Ishikawa (cell line): ENCODE measurements around the gene CUBN.

ENCODE experiments used
- CEBPB ChIP-seq: IDR thresholded peaks from 2 replicates; pipeline ENCODE4 v1.6.1; 2012
- CREB1 ChIP-seq: IDR thresholded peaks from 2 replicates; pipeline ENCODE4 v1.6.1; 2012; ENCODE audit warnings: low read depth
- EGR1 ChIP-seq: IDR thresholded peaks from 2 replicates; pipeline ENCODE4 v1.6.1; 2012
- EP300 ChIP-seq: IDR thresholded peaks from 2 replicates; pipeline ENCODE4 v1.6.1; 2012; ENCODE audit warnings: borderline replicate concordance
- FOXM1 ChIP-seq: IDR thresholded peaks from 2 replicates; pipeline ENCODE4 v1.6.1; 2012; ENCODE audit warnings: low read depth, borderline replicate concordance
- TAF1 ChIP-seq: IDR thresholded peaks from 2 replicates; pipeline ENCODE4 v1.6.1; 2012; ENCODE audit warnings: low read depth, mild to moderate bottlenecking
- TCF12 ChIP-seq: IDR thresholded peaks from 2 replicates; pipeline ENCODE4 v1.6.1; 2012; ENCODE audit warnings: low read depth
- YY1 ChIP-seq: IDR thresholded peaks from 2 replicates; pipeline ENCODE4 v1.6.1; 2012; ENCODE audit warnings: low read depth
- TF ChIP-seq, protein P1 (sequence below): IDR thresholded peaks from 2 replicates; pipeline ENCODE4 v1.6.1; 2012; ENCODE audit warnings: low read depth, mild to moderate bottlenecking
- TF ChIP-seq, protein P2 (sequence below): IDR thresholded peaks from 2 replicates; pipeline ENCODE4 v1.6.1; 2012
- TF ChIP-seq, protein P3 (sequence below): IDR thresholded peaks from 2 replicates; pipeline ENCODE4 v1.6.1; 2012

DNA sequence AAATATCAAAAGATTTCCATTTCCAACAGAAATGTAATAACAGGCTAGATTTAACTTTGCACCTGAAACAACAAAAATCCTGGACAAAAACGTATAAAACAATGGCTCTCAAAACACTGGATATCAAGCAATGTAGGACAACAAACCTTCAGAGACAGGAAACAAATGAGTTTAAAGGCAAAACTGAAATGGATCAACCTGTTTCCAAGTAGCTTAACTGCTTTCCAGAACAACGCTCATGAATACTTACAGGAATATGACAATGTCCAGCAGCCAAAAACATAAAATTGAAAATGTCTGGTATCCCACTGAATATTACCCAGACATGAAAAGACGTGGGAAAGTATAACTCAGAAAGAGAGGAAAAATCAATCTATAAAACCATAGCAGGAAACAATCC is 62.8 kb downstream of the CUBN start:
- TF ChIP-seq, protein P1, sequence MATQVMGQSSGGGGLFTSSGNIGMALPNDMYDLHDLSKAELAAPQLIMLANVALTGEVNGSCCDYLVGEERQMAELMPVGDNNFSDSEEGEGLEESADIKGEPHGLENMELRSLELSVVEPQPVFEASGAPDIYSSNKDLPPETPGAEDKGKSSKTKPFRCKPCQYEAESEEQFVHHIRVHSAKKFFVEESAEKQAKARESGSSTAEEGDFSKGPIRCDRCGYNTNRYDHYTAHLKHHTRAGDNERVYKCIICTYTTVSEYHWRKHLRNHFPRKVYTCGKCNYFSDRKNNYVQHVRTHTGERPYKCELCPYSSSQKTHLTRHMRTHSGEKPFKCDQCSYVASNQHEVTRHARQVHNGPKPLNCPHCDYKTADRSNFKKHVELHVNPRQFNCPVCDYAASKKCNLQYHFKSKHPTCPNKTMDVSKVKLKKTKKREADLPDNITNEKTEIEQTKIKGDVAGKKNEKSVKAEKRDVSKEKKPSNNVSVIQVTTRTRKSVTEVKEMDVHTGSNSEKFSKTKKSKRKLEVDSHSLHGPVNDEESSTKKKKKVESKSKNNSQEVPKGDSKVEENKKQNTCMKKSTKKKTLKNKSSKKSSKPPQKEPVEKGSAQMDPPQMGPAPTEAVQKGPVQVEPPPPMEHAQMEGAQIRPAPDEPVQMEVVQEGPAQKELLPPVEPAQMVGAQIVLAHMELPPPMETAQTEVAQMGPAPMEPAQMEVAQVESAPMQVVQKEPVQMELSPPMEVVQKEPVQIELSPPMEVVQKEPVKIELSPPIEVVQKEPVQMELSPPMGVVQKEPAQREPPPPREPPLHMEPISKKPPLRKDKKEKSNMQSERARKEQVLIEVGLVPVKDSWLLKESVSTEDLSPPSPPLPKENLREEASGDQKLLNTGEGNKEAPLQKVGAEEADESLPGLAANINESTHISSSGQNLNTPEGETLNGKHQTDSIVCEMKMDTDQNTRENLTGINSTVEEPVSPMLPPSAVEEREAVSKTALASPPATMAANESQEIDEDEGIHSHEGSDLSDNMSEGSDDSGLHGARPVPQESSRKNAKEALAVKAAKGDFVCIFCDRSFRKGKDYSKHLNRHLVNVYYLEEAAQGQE = no peak
- TF ChIP-seq, protein P2, sequence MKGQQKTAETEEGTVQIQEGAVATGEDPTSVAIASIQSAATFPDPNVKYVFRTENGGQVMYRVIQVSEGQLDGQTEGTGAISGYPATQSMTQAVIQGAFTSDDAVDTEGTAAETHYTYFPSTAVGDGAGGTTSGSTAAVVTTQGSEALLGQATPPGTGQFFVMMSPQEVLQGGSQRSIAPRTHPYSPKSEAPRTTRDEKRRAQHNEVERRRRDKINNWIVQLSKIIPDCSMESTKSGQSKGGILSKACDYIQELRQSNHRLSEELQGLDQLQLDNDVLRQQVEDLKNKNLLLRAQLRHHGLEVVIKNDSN = no peak
- TF ChIP-seq YY1 (no peak), FOXM1 (no peak), CREB1 (no peak), EP300 (no peak), TAF1 (no peak), TCF12 (no peak), CEBPB (no peak), EGR1 (no peak)
- TF ChIP-seq, protein P3, sequence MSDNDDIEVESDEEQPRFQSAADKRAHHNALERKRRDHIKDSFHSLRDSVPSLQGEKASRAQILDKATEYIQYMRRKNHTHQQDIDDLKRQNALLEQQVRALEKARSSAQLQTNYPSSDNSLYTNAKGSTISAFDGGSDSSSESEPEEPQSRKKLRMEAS = no peak
